Measurements from ENCODE around the gene MYBPC3.

The MYBPC3 gene

DNA sequence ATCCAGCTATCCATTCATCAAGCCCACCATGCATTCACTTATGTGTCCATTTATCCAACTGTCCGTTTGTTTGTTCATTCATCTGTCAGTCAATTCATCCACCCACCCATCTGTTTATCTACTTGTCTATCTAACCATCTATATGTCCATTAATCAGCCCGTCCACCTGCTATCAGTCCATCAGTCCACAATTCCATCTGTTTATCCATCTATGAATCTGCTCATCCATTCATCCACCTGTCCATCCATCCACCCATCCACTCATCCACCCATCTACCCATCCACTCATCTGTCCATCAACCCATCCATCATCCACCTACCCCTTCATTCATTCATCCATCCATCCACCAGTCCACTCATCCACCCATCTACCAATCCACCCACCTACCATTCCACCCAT, 26.8 kb upstream of the MYBPC3 start:
- Histone ChIP-seq H3K27me3 (ENCODE audit: insufficient read depth, low read length) (no peaks in the 10 kb centered on the region), H4K91ac (ENCODE audit: low read depth, low read length) (no peak overlapping the region), H3K23ac (ENCODE audit: low read length) (no peak overlapping the region), H2AK5ac (ENCODE audit: low read length) (no peak overlapping the region), H4K12ac (ENCODE audit: low read depth, low read length) (no peak overlapping the region), H3K4me3 (ENCODE audit: low read depth, low read length) (no peak overlapping the region), H3K9ac (ENCODE audit: low read length) (no peak overlapping the region), H2BK12ac (ENCODE audit: low read length) (no peak overlapping the region), H3K4me1 (ENCODE audit: control insufficient read depth in 1 of 2, insufficient read depth in 2 of 2, low read length in 2 of 2) (peaks cover 4% of the 10 kb centered on the region in 2 experiments), H2AFZ (ENCODE audit: insufficient read depth, low read length, poor library complexity) (no peak overlapping the region), H3K36me3 (ENCODE audit: control insufficient read depth in 1 of 2, insufficient read depth in 2 of 2, low read length in 2 of 2) (no peaks in the 10 kb centered on the region), H3K4me2 (ENCODE audit: low read length) (no peak overlapping the region), H3K27ac (ENCODE audit: low read depth, low read length) (no peak overlapping the region), H3K14ac (ENCODE audit: low read length) (no peak overlapping the region), H3K18ac (ENCODE audit: low read length) (no peak overlapping the region), H2BK5ac (ENCODE audit: low read depth, low read length, poor library complexity) (no peak overlapping the region), H3K9me3 (ENCODE audit: insufficient read depth, low read depth, low read length) (no peaks in the 10 kb centered on the region), H3K4ac (ENCODE audit: low read depth, low read length) (no peak overlapping the region), H4K8ac (ENCODE audit: low read depth, low read length) (no peak overlapping the region), H3K79me1 (ENCODE audit: low read length) (no peaks in the 10 kb centered on the region), H2BK120ac (ENCODE audit: insufficient read depth, low read length, poor library complexity) (no peak overlapping the region), H3K79me2 (ENCODE audit: control insufficient read depth, insufficient read depth, low read length, poor library complexity) (no peaks in the 10 kb centered on the region)
- DNase-seq, result no peak
- WGBS (ENCODE audit: extremely low coverage, insufficient coverage, insufficient read length), result no CpG with 5 or more reads among the region's 2 CpGs

DNA sequence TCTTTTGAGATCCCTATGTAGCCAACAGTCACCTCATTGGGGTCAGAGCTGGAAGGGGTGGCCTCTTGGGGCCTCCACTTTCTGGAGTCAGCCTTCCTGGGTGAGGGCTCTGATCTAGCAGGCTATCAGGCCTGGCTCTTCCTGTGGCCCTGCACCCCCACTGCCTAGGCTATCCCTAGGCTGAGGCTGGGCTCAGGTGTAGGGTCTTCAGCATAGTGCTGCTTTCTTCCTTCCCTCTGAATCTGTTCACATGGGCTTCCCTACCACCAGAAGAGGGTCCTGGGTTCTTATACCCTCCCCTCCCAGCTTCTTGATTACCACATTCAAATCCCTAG, 26.3 kb upstream of the MYBPC3 start:
- Histone ChIP-seq H2AK5ac (ENCODE audit: low read length) (no peak overlapping the region), H3K36me3 (ENCODE audit: control insufficient read depth in 1 of 2, insufficient read depth in 2 of 2, low read length in 2 of 2) (no peaks in the 10 kb centered on the region), H3K9me3 (ENCODE audit: insufficient read depth, low read depth, low read length) (no peaks in the 10 kb centered on the region), H3K79me1 (ENCODE audit: low read length) (no peaks in the 10 kb centered on the region), H4K91ac (ENCODE audit: low read depth, low read length) (no peak overlapping the region), H2BK12ac (ENCODE audit: low read length) (no peak overlapping the region), H3K4ac (ENCODE audit: low read depth, low read length) (no peak overlapping the region), H3K4me1 (ENCODE audit: control insufficient read depth in 1 of 2, insufficient read depth in 2 of 2, low read length in 2 of 2) (peaks cover 5% of the 10 kb centered on the region in 2 experiments), H3K23ac (ENCODE audit: low read length) (no peak overlapping the region), H3K4me3 (ENCODE audit: low read depth, low read length) (no peak overlapping the region), H3K9ac (ENCODE audit: low read length) (no peak overlapping the region), H4K8ac (ENCODE audit: low read depth, low read length) (no peak overlapping the region), H3K27me3 (ENCODE audit: insufficient read depth, low read length) (no peaks in the 10 kb centered on the region), H3K27ac (ENCODE audit: low read depth, low read length) (no peak overlapping the region), H2AFZ (ENCODE audit: insufficient read depth, low read length, poor library complexity) (no peak overlapping the region), H4K12ac (ENCODE audit: low read depth, low read length) (no peak overlapping the region), H3K4me2 (ENCODE audit: low read length) (no peak overlapping the region), H3K14ac (ENCODE audit: low read length) (no peak overlapping the region), H3K18ac (ENCODE audit: low read length) (no peak overlapping the region), H2BK5ac (ENCODE audit: low read depth, low read length, poor library complexity) (no peak overlapping the region), H2BK120ac (ENCODE audit: insufficient read depth, low read length, poor library complexity) (no peak overlapping the region), H3K79me2 (ENCODE audit: control insufficient read depth, insufficient read depth, low read length, poor library complexity) (no peaks in the 10 kb centered on the region)
- no peak for DNase-seq

DNA sequence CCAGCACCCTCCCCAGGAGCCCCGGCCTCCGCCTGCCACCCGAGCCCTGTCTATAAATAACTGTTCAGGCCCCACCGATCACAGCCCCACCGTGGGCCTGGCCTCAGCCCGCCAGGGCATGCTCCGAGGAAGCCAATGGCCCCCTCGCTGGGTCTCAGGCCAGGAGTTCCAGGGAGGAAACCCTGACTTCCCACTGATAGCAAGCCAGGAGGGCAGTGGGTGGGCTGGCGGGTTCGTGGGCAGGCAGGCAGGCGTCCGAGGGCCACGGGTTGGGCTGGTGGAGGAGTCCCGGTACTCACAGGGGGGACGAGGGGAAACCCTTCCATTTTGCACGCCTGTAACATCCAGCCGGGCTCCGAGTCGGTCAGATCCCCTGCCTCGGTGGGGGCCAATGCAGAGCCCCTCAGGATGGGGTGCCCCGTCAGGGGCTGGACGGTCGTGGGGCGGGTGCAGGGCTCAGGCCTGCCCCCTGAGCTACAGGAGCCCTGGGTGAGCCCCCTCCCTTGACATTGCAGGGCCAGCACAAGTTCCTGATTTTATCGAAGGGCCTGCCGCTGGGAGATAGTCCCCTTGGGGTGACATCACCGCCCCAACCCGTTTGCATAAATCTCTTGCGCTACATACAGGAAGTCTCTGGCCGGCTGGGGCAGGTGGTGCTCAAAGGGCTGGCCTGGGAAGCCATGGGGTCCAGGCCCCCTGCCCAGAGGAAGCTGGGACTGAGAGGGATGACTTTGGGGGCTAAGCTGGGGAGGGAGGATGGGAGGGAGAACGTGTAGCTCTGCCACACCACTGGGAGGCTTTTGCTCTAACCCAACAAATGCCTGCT, 25.7 kb upstream of the MYBPC3 start, which contains the start of gene SPI1:
SPI1 (minus strand) TSS at position 538 of the 826 bp plus-strand sequence; CDS start at position 344, 194 bp downstream.
- no peak within 1 kb of the TSS for H4K91ac ChIP-seq (ENCODE audit: low read depth, low read length)
- no CpG with 5 or more reads among the region's 31 CpGs for WGBS (ENCODE audit: extremely low coverage, insufficient coverage, insufficient read length)
- H3K4me1 ChIP-seq (ENCODE audit: control insufficient read depth in 1 of 2, insufficient read depth in 2 of 2, low read length in 2 of 2), result peaks cover 5% of the 10 kb centered on the region in 2 experiments

DNA sequence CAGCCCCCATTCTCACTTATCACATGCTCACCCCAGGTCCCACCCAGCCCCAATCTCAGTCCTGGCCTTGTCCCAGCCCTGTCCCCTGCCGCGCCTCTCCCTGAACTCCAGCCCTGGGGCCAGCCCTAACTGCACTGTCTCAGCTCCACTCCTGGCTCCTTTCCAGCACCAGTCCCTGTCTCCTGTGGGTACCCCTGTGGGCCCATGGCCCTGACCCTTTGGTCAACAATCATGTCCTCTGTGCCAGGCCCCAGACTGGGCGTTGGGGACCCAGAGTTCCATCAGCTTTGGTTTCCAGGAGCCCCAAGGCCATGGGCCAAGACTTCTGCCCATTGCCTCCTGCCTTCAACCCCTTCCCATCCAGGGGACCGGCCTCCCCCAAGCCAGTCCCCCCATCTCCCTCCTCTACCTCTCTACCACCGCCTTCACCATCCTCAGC, 25.1 kb upstream of the MYBPC3 start:
- H3K14ac ChIP-seq (ENCODE audit: low read length), result no peak overlapping the region
- no peak overlapping the region for H3K4ac ChIP-seq (ENCODE audit: low read depth, low read length)
- no peak overlapping the region for H3K4me3 ChIP-seq (ENCODE audit: low read depth, low read length)
- H3K79me2 ChIP-seq (ENCODE audit: control insufficient read depth, insufficient read depth, low read length, poor library complexity), result no peaks in the 10 kb centered on the region
- peaks cover 5% of the 10 kb centered on the region in 2 experiments for H3K4me1 ChIP-seq (ENCODE audit: control insufficient read depth in 1 of 2, insufficient read depth in 2 of 2, low read length in 2 of 2)
- no peaks in the 10 kb centered on the region for H3K36me3 ChIP-seq (ENCODE audit: control insufficient read depth in 1 of 2, insufficient read depth in 2 of 2, low read length in 2 of 2)
- no peak overlapping the region for H2BK12ac ChIP-seq (ENCODE audit: low read length)
- no peak overlapping the region for H2AFZ ChIP-seq (ENCODE audit: insufficient read depth, low read length, poor library complexity)
- H3K4me2 ChIP-seq (ENCODE audit: low read length), result no peak overlapping the region
- H4K12ac ChIP-seq (ENCODE audit: low read depth, low read length), result no peak overlapping the region
- DNase-seq, result no peak
- no peak overlapping the region for H2BK120ac ChIP-seq (ENCODE audit: insufficient read depth, low read length, poor library complexity)
- H4K91ac ChIP-seq (ENCODE audit: low read depth, low read length), result no peak overlapping the region
- no peak overlapping the region for H2BK5ac ChIP-seq (ENCODE audit: low read depth, low read length, poor library complexity)
- no peak overlapping the region for H3K23ac ChIP-seq (ENCODE audit: low read length)
- H4K8ac ChIP-seq (ENCODE audit: low read depth, low read length), result no peak overlapping the region
- H3K27me3 ChIP-seq (ENCODE audit: insufficient read depth, low read length), result no peaks in the 10 kb centered on the region
- no peaks in the 10 kb centered on the region for H3K9me3 ChIP-seq (ENCODE audit: insufficient read depth, low read depth, low read length)
- WGBS (ENCODE audit: extremely low coverage, insufficient coverage, insufficient read length), result no CpG with 5 or more reads among the region's 5 CpGs
- no peak overlapping the region for H3K27ac ChIP-seq (ENCODE audit: low read depth, low read length)
- no peak overlapping the region for H3K9ac ChIP-seq (ENCODE audit: low read length)
- H3K18ac ChIP-seq (ENCODE audit: low read length), result no peak overlapping the region
- no peak overlapping the region for H2AK5ac ChIP-seq (ENCODE audit: low read length)
- H3K79me1 ChIP-seq (ENCODE audit: low read length), result no peaks in the 10 kb centered on the region

More for the DNA sequence above, 25.7 kb upstream of the MYBPC3 start, which contains the start of gene SPI1:
- Histone ChIP-seq H3K27ac (ENCODE audit: low read depth, low read length) (no peak within 1 kb of the TSS), H3K4ac (ENCODE audit: low read depth, low read length) (no peak within 1 kb of the TSS), H3K4me3 (ENCODE audit: low read depth, low read length) (no peak within 1 kb of the TSS), H2BK12ac (ENCODE audit: low read length) (no peak within 1 kb of the TSS), H3K79me2 (ENCODE audit: control insufficient read depth, insufficient read depth, low read length, poor library complexity) (no peaks in the 10 kb centered on the region), H3K18ac (ENCODE audit: low read length) (no peak within 1 kb of the TSS), H3K27me3 (ENCODE audit: insufficient read depth, low read length) (no peaks in the 10 kb centered on the region), H3K23ac (ENCODE audit: low read length) (no peak within 1 kb of the TSS), H3K14ac (ENCODE audit: low read length) (no peak within 1 kb of the TSS), H3K9me3 (ENCODE audit: insufficient read depth, low read depth, low read length) (no peaks in the 10 kb centered on the region), H3K9ac (ENCODE audit: low read length) (no peak within 1 kb of the TSS), H2AFZ (ENCODE audit: insufficient read depth, low read length, poor library complexity) (no peak within 1 kb of the TSS), H3K36me3 (ENCODE audit: control insufficient read depth in 1 of 2, insufficient read depth in 2 of 2, low read length in 2 of 2) (no peaks in the 10 kb centered on the region), H2BK5ac (ENCODE audit: low read depth, low read length, poor library complexity) (no peak within 1 kb of the TSS), H3K79me1 (ENCODE audit: low read length) (no peaks in the 10 kb centered on the region), H2AK5ac (ENCODE audit: low read length) (no peak within 1 kb of the TSS), H3K4me2 (ENCODE audit: low read length) (no peak within 1 kb of the TSS), H4K12ac (ENCODE audit: low read depth, low read length) (no peak within 1 kb of the TSS), H4K8ac (ENCODE audit: low read depth, low read length) (no peak within 1 kb of the TSS), H2BK120ac (ENCODE audit: insufficient read depth, low read length, poor library complexity) (no peak within 1 kb of the TSS)
- DNase-seq, result peak in 1 of 2 donors; percentile 40

Data from trophoblast cell (in vitro differentiated cells and primary cell).